Caco-2 (cell line): ENCODE data around the gene NUAK1. TPM values are rescaled to one million over a fixed set of nuclear protein-coding genes. Genes with fewer than 3 reads are reported as not detected.

Experiments
- BruUV-seq: library from RNA; stranded (reverse); fragments of 400-500 nt; replicated peaks from 2 replicates; lab custom pipeline; 2021; lab: Mats Ljungman, UMichigan
- CTCF ChIA-PET: fragments of 300-600 bp; sonication (Branson Sonifier 250); formaldehyde crosslinking; loops from one replicate; lab custom pipeline; 2022; ENCODE audit warnings: antibody characterized with exemption; lab: Charles Lee
- POLR2A ChIA-PET: fragments of 300-600 bp; sonication (Branson Sonifier 250); formaldehyde crosslinking; loops from one replicate; lab custom pipeline; 2022; ENCODE audit warnings: antibody characterized with exemption; lab: Charles Lee
- DNase-seq, 2 experiments: peaks; one replicate each; pipeline versions ENCODE4 v3.0.0 to v3.0.0-alpha.2; 2020 to 2022
- H3K27me3 ChIP-seq: replicated peaks from 2 replicates; pipeline ENCODE4 v1.6.0; 2011; ENCODE audit warnings: low read length; ENCODE audit not compliant: control insufficient read depth, insufficient read depth
- H3K36me3 ChIP-seq: 2 replicates; pipeline ENCODE4 v1.5.1; 2011; ENCODE audit warnings: low read length; ENCODE audit not compliant: control insufficient read depth, insufficient read depth
- H3K4me1 ChIP-seq: fragments of 250-450 bp; sonication (Bioruptor Pico); 2 replicates; pipeline ENCODE4 v1.5.1; 2020; ENCODE audit warnings: mild to moderate bottlenecking
- H3K4me3 ChIP-seq: 2 replicates; pipeline ENCODE4 v1.5.1; 2011; ENCODE audit warnings: low read depth, mild to moderate bottlenecking, control low read depth, low read length
- H3K9me3 ChIP-seq: fragments of 250-450 bp; sonication (Bioruptor Pico); 2 replicates; pipeline ENCODE4 v1.5.1; 2020; ENCODE audit warnings: mild to moderate bottlenecking, moderate library complexity
- H3K27ac Mint-ChIP-seq: one replicate; pipeline ENCODE4 v1.8.0; 2022; ENCODE audit warnings: mixed read lengths; ENCODE audit not compliant: unreplicated experiment
- H3K27me3 Mint-ChIP-seq: one replicate; pipeline ENCODE4 v1.8.0; 2022; ENCODE audit warnings: mixed read lengths; ENCODE audit not compliant: insufficient read depth, unreplicated experiment
- H3K36me3 Mint-ChIP-seq: one replicate; pipeline ENCODE4 v1.8.0; 2022; ENCODE audit warnings: mild to moderate bottlenecking, mixed read lengths; ENCODE audit not compliant: insufficient read depth, unreplicated experiment
- H3K4me1 Mint-ChIP-seq: one replicate; pipeline ENCODE4 v1.8.0; 2022; ENCODE audit warnings: low read depth, mixed read lengths; ENCODE audit not compliant: unreplicated experiment
- H3K4me3 Mint-ChIP-seq: one replicate; pipeline ENCODE4 v1.8.0; 2022; ENCODE audit warnings: mild to moderate bottlenecking, moderate library complexity, mixed read lengths; ENCODE audit not compliant: unreplicated experiment
- H3K9me3 Mint-ChIP-seq: one replicate; pipeline ENCODE4 v1.8.0; 2022; ENCODE audit warnings: mixed read lengths; ENCODE audit not compliant: unreplicated experiment
- intact Hi-C: fragments of 100-400 bp; cut with micrococcal nuclease; formaldehyde crosslinking; loops from one replicate; pipeline ENCODE4 v1.10.0; 2022; ENCODE audit not compliant: unreplicated experiment
- total RNA-seq: library from RNA; stranded (reverse); gene quantifications from 2 replicates; pipeline ENCODE4 v1.2.3, GENCODE V29; 2022
- TF ChIP-seq, protein P1 (sequence below), 2 experiments: fragments of 200-600 bp in 1 of 2; IDR thresholded peaks; 1 replicate in 1 of 2; 2 replicates in 1 of 2; pipeline versions ENCODE4 v1.5.1 to v1.8.0; 2011 to 2022; ENCODE audit warnings: antibody characterized with exemption in 1 of 2, control low read depth in 1 of 2, inconsistent platforms in 1 of 2, low read depth in 1 of 2, low read length in 1 of 2, mild to moderate bottlenecking in 1 of 2, moderate library complexity in 1 of 2; ENCODE audit not compliant: insufficient read depth in 1 of 2, severe bottlenecking in 1 of 2, unreplicated experiment in 1 of 2

Gene NUAK1
- total RNA-seq, 1 experiment from 2014 or later, result 3.7 TPM

DNA sequence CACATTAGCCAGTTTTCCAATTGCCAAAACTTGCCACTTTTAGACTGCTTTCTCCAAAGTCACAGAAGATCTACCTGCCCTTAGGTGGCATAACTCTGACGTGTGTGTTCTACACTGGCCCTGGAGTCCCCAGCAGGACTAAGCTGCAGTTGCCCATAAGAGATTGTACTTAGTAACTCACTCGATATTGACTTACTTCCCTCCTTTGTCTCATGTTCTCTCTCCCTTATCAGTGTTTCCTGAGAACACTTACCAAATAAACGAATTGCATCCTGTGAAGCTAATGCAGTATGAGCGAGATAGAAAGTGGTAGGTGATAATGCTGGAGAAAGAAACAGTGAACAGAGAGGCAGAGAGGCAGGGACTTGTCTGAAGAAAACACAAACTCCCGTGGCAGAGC lies 117.2 kb downstream of the NUAK1 start:
- peaks cover 18% of the 10 kb centered on the region for H3K4me1 Mint-ChIP-seq
- intact Hi-C loops, result no loop called here
- TF ChIP-seq, protein P1, sequence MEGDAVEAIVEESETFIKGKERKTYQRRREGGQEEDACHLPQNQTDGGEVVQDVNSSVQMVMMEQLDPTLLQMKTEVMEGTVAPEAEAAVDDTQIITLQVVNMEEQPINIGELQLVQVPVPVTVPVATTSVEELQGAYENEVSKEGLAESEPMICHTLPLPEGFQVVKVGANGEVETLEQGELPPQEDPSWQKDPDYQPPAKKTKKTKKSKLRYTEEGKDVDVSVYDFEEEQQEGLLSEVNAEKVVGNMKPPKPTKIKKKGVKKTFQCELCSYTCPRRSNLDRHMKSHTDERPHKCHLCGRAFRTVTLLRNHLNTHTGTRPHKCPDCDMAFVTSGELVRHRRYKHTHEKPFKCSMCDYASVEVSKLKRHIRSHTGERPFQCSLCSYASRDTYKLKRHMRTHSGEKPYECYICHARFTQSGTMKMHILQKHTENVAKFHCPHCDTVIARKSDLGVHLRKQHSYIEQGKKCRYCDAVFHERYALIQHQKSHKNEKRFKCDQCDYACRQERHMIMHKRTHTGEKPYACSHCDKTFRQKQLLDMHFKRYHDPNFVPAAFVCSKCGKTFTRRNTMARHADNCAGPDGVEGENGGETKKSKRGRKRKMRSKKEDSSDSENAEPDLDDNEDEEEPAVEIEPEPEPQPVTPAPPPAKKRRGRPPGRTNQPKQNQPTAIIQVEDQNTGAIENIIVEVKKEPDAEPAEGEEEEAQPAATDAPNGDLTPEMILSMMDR (IDR thresholded peaks at IDR 0.05; ENCODE audit: insufficient read depth in 1 of 2, low read depth in 1 of 2, low read length in 1 of 2, severe bottlenecking in 1 of 2, unreplicated experiment in 1 of 2), result no peak
- ChIA-PET CTCF (no interaction called here), POLR2A (no interaction called here)
- peaks cover 8% of the 10 kb centered on the region for H3K4me1 ChIP-seq
- H3K36me3 ChIP-seq, result no peaks in the 10 kb centered on the region
- peaks cover 9% of the 10 kb centered on the region for H3K9me3 ChIP-seq
- H3K27me3 ChIP-seq, result no peaks in the 10 kb centered on the region
- no peak overlapping the region for H3K27ac Mint-ChIP-seq
- no peaks in the 10 kb centered on the region for H3K27me3 Mint-ChIP-seq
- no TSS peak for BruUV-seq
- H3K36me3 Mint-ChIP-seq, result peaks cover 5% of the 10 kb centered on the region
- H3K9me3 Mint-ChIP-seq, result peaks cover 26% of the 10 kb centered on the region
- H3K4me3 Mint-ChIP-seq, result no peak overlapping the region
- no peak for DNase-seq
- no peak overlapping the region for H3K4me3 ChIP-seq

DNA sequence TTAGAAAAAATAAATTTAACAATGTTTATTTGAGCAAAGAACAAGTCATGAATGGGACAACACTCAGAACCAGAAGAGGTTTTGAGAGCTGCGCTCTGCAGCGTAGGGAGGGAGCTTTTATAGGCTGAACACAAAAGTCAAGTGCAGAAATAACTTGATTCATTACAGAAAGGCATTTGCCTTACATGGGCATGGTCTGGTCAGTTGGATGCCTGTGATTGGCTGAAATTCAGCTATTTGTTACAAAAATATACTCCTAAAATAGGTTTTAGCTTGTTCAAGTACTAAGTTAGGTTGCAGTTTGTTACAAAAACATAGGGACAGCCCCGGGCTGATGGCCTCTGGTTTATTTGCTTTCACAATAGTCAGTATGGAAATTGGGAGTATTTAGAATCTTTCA lies 118.0 kb downstream of the NUAK1 start:
- no peak for DNase-seq
- H3K27me3 Mint-ChIP-seq, result no peaks in the 10 kb centered on the region
- TF ChIP-seq, protein P1 (IDR thresholded peaks at IDR 0.05; ENCODE audit: insufficient read depth in 1 of 2, low read depth in 1 of 2, low read length in 1 of 2, severe bottlenecking in 1 of 2, unreplicated experiment in 1 of 2), result no peak
- Histone ChIP-seq H3K9me3 (peaks cover 9% of the 10 kb centered on the region), H3K4me1 (peaks cover 8% of the 10 kb centered on the region), H3K36me3 (no peaks in the 10 kb centered on the region), H3K27me3 (no peaks in the 10 kb centered on the region), H3K4me3 (no peak overlapping the region)
- H3K36me3 Mint-ChIP-seq, result no peaks in the 10 kb centered on the region
- intact Hi-C loops, result no loop called here
- CTCF ChIA-PET, result no interaction called here
- H3K9me3 Mint-ChIP-seq, result peaks cover 27% of the 10 kb centered on the region
- POLR2A ChIA-PET, result no interaction called here
- no TSS peak for BruUV-seq
- no peak overlapping the region for H3K27ac Mint-ChIP-seq
- peaks cover 23% of the 10 kb centered on the region for H3K4me1 Mint-ChIP-seq
- no peak overlapping the region for H3K4me3 Mint-ChIP-seq

DNA sequence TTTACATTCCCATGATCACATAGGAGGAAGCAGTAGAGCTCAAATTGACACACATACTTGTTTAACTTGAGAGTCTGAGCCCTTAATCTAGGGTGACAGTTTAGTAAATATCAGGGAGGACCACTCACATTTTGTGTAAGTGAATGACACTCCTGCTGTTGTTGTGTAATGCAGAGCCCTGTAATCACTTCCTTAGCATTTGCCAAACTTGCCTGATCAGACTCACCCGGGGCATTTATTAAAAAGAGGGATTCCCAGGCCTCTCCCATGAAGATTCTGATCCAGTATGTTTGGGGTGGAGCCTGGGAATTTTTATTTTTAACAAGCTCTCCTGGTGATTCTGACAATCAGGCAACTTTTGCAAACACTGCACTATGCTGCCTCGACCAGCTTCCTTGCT lies 119.6 kb downstream of the NUAK1 start:
- Histone ChIP-seq H3K4me3 (no peak overlapping the region), H3K4me1 (peaks cover 8% of the 10 kb centered on the region), H3K9me3 (peaks cover 9% of the 10 kb centered on the region), H3K27me3 (no peaks in the 10 kb centered on the region), H3K36me3 (no peaks in the 10 kb centered on the region)
- Mint-ChIP-seq H3K4me3 (no peak overlapping the region), H3K27me3 (no peaks in the 10 kb centered on the region), H3K36me3 (no peaks in the 10 kb centered on the region), H3K9me3 (peaks cover 31% of the 10 kb centered on the region), H3K4me1 (peaks cover 23% of the 10 kb centered on the region), H3K27ac (no peak overlapping the region)
- TF ChIP-seq, protein P1 (IDR thresholded peaks at IDR 0.05; ENCODE audit: insufficient read depth in 1 of 2, low read depth in 1 of 2, low read length in 1 of 2, severe bottlenecking in 1 of 2, unreplicated experiment in 1 of 2), result no peak
- BruUV-seq, result no TSS peak
- intact Hi-C loops, result no loop called here
- ChIA-PET CTCF (no interaction called here), POLR2A (no interaction called here)
- no peak for DNase-seq
